ENCODE measurements around the gene RHBDF1.
"Not testable (repeated sequence)": the region's sequence is repeated elsewhere in the genome, so short reads cannot be mapped to it uniquely, and the experiment has no call there.

DNA sequence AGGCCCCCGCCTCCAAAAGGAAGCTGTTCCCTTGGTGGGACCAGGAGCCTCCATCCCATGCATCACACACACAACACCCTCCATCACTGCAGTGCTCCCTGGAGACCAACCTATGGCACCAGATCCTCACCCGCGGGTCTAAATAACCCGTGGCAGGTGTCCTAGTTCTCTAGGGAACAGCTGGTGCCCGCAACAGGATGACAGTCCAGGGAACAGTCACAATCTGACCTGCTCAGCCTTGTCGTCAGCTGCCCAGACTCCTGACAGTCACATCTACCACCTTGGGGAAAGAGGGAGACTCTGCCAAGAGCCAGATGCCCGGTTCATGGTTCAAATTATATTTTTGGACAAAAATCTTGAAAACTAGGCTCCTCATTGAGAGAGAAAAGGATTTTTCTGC lies 41.8 kb downstream of the RHBDF1 start:
- TF ChIP-seq, protein P1, sequence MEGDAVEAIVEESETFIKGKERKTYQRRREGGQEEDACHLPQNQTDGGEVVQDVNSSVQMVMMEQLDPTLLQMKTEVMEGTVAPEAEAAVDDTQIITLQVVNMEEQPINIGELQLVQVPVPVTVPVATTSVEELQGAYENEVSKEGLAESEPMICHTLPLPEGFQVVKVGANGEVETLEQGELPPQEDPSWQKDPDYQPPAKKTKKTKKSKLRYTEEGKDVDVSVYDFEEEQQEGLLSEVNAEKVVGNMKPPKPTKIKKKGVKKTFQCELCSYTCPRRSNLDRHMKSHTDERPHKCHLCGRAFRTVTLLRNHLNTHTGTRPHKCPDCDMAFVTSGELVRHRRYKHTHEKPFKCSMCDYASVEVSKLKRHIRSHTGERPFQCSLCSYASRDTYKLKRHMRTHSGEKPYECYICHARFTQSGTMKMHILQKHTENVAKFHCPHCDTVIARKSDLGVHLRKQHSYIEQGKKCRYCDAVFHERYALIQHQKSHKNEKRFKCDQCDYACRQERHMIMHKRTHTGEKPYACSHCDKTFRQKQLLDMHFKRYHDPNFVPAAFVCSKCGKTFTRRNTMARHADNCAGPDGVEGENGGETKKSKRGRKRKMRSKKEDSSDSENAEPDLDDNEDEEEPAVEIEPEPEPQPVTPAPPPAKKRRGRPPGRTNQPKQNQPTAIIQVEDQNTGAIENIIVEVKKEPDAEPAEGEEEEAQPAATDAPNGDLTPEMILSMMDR (IDR thresholded peaks at IDR 0.05; ENCODE audit: low read depth, low read length): not testable (repeated sequence)
- not testable (repeated sequence) for TF ChIP-seq EZH2phosphoT487 (IDR thresholded peaks at IDR 0.05; ENCODE audit: low read depth)

Measured in OCI-LY3 (cell line).